GM23338 (cell line): ENCODE measurements around the gene CD276.

Experiments
- CREB1 ChIP-seq: fragments of 250-450 bp; sonication (Bioruptor Pico); IDR thresholded peaks from 2 replicates; pipeline ENCODE4 v1.5.0; 2020; ENCODE audit warnings: low read depth, mild to moderate bottlenecking, moderate library complexity
- EZH2 ChIP-seq: fragments of 200-600 bp; sonication (generic); IDR thresholded peaks from one replicate; pipeline ENCODE4 v1.8.0; 2017; ENCODE audit warnings: antibody characterized with exemption, mild to moderate bottlenecking, low read depth; ENCODE audit not compliant: unreplicated experiment
- EZH2phosphoT487 ChIP-seq: fragments of 200-600 bp; sonication (generic); IDR thresholded peaks from one replicate; pipeline ENCODE4 v1.8.1; 2018; ENCODE audit warnings: antibody characterized with exemption; ENCODE audit not compliant: unreplicated experiment
- JUNB ChIP-seq: IDR thresholded peaks from one replicate; pipeline ENCODE4 v1.6.1; 2016; ENCODE audit warnings: antibody characterized with exemption; ENCODE audit not compliant: unreplicated experiment
- NANOG ChIP-seq: IDR thresholded peaks from 2 replicates; pipeline ENCODE4 v1.6.1; 2016; ENCODE audit warnings: antibody characterized with exemption, borderline replicate concordance
- POLR2AphosphoS5 ChIP-seq: IDR thresholded peaks from 2 replicates; pipeline ENCODE4 v1.6.1; 2016; ENCODE audit warnings: antibody characterized with exemption, low read depth
- ZNF114 ChIP-seq: fragments of 250-450 bp; sonication (Bioruptor Pico); IDR thresholded peaks from 2 replicates; pipeline ENCODE4 v1.5.0; 2020; ENCODE audit warnings: mild to moderate bottlenecking, moderate library complexity
- ZNF331 ChIP-seq: fragments of 250-450 bp; sonication (Bioruptor Pico); IDR thresholded peaks from 2 replicates; pipeline ENCODE4 v1.5.0; 2020; ENCODE audit warnings: low read depth, mild to moderate bottlenecking, moderate library complexity
- TF ChIP-seq, protein P1 (sequence below), 2 experiments: fragments of 200-600 bp in 1 of 2; sonication (generic) in 1 of 2; conservative IDR thresholded peaks; 2 replicates each; pipeline versions ENCODE4 v1.5.1 to v1.6.1; 2016 to 2017; ENCODE audit warnings: antibody characterized with exemption in 2 of 2, low read depth in 2 of 2, mild to moderate bottlenecking in 2 of 2, moderate library complexity in 1 of 2
- TF ChIP-seq, protein P2 (sequence below): IDR thresholded peaks from one replicate; pipeline ENCODE4 v1.6.1; 2018; ENCODE audit warnings: antibody characterized with exemption; ENCODE audit not compliant: unreplicated experiment

DNA sequence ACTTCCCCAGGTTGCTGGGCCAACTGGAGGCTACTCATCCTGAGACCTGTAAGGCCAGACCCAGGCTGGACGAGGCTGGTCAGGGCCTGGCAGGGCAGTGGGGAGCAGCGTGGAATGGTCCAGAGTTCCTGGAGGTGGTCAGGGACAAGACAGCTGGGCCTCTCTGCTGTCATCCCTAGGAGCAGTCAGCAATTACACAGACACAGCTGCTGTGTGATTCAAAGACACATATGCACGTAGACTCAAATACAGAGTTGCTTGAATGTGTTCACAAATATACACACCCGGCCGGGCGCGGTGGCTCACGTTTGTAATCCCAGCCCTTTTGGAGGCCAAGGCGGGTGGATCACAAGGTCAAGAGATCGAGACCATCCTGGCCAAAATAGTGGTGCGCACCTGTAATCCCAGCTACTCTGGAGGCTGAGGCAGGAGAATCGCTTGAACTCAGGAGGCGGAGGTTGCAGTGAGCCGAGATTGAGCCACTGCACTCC is 1.5 kb upstream of the CD276 start:
- TF ChIP-seq ZNF331 (no peak), EZH2phosphoT487 (no peak), POLR2AphosphoS5 (no peak), EZH2 (no peak), NANOG (no peak), JUNB (no peak), CREB1 (no peak), ZNF114 (CRISPR knock-in tag) (no peak)
- TF ChIP-seq, protein P1, sequence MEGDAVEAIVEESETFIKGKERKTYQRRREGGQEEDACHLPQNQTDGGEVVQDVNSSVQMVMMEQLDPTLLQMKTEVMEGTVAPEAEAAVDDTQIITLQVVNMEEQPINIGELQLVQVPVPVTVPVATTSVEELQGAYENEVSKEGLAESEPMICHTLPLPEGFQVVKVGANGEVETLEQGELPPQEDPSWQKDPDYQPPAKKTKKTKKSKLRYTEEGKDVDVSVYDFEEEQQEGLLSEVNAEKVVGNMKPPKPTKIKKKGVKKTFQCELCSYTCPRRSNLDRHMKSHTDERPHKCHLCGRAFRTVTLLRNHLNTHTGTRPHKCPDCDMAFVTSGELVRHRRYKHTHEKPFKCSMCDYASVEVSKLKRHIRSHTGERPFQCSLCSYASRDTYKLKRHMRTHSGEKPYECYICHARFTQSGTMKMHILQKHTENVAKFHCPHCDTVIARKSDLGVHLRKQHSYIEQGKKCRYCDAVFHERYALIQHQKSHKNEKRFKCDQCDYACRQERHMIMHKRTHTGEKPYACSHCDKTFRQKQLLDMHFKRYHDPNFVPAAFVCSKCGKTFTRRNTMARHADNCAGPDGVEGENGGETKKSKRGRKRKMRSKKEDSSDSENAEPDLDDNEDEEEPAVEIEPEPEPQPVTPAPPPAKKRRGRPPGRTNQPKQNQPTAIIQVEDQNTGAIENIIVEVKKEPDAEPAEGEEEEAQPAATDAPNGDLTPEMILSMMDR (conservative IDR thresholded peaks at IDR 0.05; ENCODE audit: low read depth in 2 of 2): no peak
- TF ChIP-seq, protein P2, sequence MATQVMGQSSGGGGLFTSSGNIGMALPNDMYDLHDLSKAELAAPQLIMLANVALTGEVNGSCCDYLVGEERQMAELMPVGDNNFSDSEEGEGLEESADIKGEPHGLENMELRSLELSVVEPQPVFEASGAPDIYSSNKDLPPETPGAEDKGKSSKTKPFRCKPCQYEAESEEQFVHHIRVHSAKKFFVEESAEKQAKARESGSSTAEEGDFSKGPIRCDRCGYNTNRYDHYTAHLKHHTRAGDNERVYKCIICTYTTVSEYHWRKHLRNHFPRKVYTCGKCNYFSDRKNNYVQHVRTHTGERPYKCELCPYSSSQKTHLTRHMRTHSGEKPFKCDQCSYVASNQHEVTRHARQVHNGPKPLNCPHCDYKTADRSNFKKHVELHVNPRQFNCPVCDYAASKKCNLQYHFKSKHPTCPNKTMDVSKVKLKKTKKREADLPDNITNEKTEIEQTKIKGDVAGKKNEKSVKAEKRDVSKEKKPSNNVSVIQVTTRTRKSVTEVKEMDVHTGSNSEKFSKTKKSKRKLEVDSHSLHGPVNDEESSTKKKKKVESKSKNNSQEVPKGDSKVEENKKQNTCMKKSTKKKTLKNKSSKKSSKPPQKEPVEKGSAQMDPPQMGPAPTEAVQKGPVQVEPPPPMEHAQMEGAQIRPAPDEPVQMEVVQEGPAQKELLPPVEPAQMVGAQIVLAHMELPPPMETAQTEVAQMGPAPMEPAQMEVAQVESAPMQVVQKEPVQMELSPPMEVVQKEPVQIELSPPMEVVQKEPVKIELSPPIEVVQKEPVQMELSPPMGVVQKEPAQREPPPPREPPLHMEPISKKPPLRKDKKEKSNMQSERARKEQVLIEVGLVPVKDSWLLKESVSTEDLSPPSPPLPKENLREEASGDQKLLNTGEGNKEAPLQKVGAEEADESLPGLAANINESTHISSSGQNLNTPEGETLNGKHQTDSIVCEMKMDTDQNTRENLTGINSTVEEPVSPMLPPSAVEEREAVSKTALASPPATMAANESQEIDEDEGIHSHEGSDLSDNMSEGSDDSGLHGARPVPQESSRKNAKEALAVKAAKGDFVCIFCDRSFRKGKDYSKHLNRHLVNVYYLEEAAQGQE: no peak
